HG03039 (cell line): ENCODE measurements around the gene GLMN.

Experiments
- ATAC-seq: cut with Tn5 transposase; IDR thresholded peaks from one replicate; pipeline ENCODE4 v1.9.1; 2021; ENCODE audit warnings: mild to moderate bottlenecking, moderate library complexity; ENCODE audit not compliant: unreplicated experiment

Gene GLMN

GRCh38 chr1:92201973-92202372 is 96.8 kb downstream of the GLMN start:
- ATAC-seq: no peak
